Endothelial cell of umbilical vein (primary cell): ENCODE results near the gene KMT5C.

ENCODE experiments used
- CTCF ChIP-seq, 2 donors: IDR thresholded peaks; 1 replicate in 1 of 2; 2 replicates in 1 of 2; pipeline ENCODE4 v1.5.1; 2011; ENCODE audit warnings: low read length in 2 of 2, mild to moderate bottlenecking in 2 of 2, moderate library complexity in 2 of 2, control low read depth in 1 of 2, inconsistent platforms in 1 of 2, low read depth in 1 of 2; ENCODE audit not compliant: insufficient read depth in 1 of 2; ENCODE audit errors: extremely low read depth in 1 of 2
- EZH2 ChIP-seq: IDR thresholded peaks from 2 replicates; pipeline ENCODE4 v1.6.1; 2012; ENCODE audit warnings: borderline replicate concordance, low read depth, mild to moderate bottlenecking, moderate library complexity, low read length, inconsistent platforms; ENCODE audit not compliant: severe bottlenecking
- JUN ChIP-seq: IDR thresholded peaks from 2 replicates; pipeline ENCODE4 v1.6.1; 2011; ENCODE audit warnings: borderline replicate concordance, low read depth; ENCODE audit not compliant: insufficient read length, insufficient read depth
- POLR2A ChIP-seq: IDR thresholded peaks from 2 replicates; pipeline ENCODE4 v1.6.1; 2012; ENCODE audit warnings: low read depth, mild to moderate bottlenecking, control low read depth, low read length
- POLR2AphosphoS5 ChIP-seq: IDR thresholded peaks from 2 replicates; pipeline ENCODE4 v1.6.1; 2012; ENCODE audit warnings: low read depth, mild to moderate bottlenecking, control low read depth, low read length, moderate library complexity; ENCODE audit not compliant: insufficient read depth

- no peak for TF ChIP-seq CTCF (IDR thresholded peaks at IDR 0.05; ENCODE audit: extremely low read depth in 1 of 2, insufficient read depth in 1 of 2, low read depth in 1 of 2, low read length in 2 of 2)
- no peak for TF ChIP-seq JUN
- no peak for TF ChIP-seq POLR2AphosphoS5
- TF ChIP-seq POLR2A: no peak
- TF ChIP-seq EZH2: no peak
Measured at GRCh38 chr19:55365964-55366363, 26.3 kb downstream of the KMT5C start.
